ENCODE data around the gene PURB.

DNA sequence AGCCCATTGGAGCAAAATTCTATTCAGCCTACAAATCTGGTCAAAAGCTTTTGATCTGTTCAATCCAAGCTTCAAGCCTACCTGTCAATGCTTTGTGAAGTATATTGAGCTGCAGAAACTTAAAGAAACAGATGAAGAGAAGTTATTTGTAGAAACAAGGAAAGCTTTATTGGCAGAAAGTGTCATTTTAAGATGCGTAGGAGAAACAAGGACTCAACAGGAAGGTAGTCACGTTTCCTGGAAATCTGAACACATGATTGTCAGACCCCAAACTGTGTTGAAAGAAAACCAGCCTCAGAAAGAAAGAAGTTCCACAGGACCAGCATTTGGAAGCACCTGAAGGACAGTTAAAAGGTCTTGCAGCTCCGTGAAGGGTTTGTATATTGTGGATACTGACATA is 34.8 kb upstream of the PURB start:
- TF ChIP-seq, protein P1, sequence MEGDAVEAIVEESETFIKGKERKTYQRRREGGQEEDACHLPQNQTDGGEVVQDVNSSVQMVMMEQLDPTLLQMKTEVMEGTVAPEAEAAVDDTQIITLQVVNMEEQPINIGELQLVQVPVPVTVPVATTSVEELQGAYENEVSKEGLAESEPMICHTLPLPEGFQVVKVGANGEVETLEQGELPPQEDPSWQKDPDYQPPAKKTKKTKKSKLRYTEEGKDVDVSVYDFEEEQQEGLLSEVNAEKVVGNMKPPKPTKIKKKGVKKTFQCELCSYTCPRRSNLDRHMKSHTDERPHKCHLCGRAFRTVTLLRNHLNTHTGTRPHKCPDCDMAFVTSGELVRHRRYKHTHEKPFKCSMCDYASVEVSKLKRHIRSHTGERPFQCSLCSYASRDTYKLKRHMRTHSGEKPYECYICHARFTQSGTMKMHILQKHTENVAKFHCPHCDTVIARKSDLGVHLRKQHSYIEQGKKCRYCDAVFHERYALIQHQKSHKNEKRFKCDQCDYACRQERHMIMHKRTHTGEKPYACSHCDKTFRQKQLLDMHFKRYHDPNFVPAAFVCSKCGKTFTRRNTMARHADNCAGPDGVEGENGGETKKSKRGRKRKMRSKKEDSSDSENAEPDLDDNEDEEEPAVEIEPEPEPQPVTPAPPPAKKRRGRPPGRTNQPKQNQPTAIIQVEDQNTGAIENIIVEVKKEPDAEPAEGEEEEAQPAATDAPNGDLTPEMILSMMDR (IDR thresholded peaks at IDR 0.05): no peak
- no peak for TF ChIP-seq POLR2A (IDR thresholded peaks at IDR 0.05)

Data from esophagus squamous epithelium (tissue), 4 donors.